ENCODE results near the gene FOXP1. TPM values are rescaled to one million over a fixed set of nuclear protein-coding genes. Genes with fewer than 3 reads are reported as not detected.
A peak's percentile ranks its signal among the peaks of the same experiment; 100 is the strongest.

FOXP1 gene
- total and polyA plus RNA-seq, 2 donors (not counting 1 experiment from before 2014, with no cell fraction given): 91.1 to 508 TPM

- Mint-ChIP-seq H3K4me1 (peaks cover 84% of the 10 kb centered on the region), H3K27me3 (no peaks in the 10 kb centered on the region), H3K27ac (peak overlapping the region; percentile 99), H3K4me3 (peak overlapping the region; percentile 81), H3K9me3 (ENCODE audit: insufficient read depth) (no peaks in the 10 kb centered on the region)
- TF ChIP-seq EZH2 (IDR thresholded peaks at IDR 0.05; ENCODE audit: borderline replicate concordance, insufficient read depth, low read depth, low read length, poor library complexity, severe bottlenecking): no peak
- TF ChIP-seq, protein P1, sequence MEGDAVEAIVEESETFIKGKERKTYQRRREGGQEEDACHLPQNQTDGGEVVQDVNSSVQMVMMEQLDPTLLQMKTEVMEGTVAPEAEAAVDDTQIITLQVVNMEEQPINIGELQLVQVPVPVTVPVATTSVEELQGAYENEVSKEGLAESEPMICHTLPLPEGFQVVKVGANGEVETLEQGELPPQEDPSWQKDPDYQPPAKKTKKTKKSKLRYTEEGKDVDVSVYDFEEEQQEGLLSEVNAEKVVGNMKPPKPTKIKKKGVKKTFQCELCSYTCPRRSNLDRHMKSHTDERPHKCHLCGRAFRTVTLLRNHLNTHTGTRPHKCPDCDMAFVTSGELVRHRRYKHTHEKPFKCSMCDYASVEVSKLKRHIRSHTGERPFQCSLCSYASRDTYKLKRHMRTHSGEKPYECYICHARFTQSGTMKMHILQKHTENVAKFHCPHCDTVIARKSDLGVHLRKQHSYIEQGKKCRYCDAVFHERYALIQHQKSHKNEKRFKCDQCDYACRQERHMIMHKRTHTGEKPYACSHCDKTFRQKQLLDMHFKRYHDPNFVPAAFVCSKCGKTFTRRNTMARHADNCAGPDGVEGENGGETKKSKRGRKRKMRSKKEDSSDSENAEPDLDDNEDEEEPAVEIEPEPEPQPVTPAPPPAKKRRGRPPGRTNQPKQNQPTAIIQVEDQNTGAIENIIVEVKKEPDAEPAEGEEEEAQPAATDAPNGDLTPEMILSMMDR (IDR thresholded peaks at IDR 0.05): no peak
- Histone ChIP-seq H3K27me3 (replicated peaks in 1 of 4; ENCODE audit: control extremely low read depth in 1 of 4, control insufficient read depth in 3 of 4, insufficient read depth in 4 of 4, low read length in 3 of 4) (no peaks in the 10 kb centered on the region), H3K4me2 (replicated peaks; ENCODE audit: low read depth, low read length, poor library complexity, severe bottlenecking) (peak overlapping the region; percentile 75), H3K36me3 (replicated peaks in 1 of 2; ENCODE audit: control extremely low read depth in 1 of 2, control insufficient read depth in 1 of 2, extremely low read depth in 1 of 2, insufficient read depth in 2 of 2, low read length in 1 of 2) (no peaks in the 10 kb centered on the region), H3K4me1 (ENCODE audit: control insufficient read depth in 2 of 2, insufficient read depth in 2 of 2, low read length in 2 of 2) (peaks cover 86% of the 10 kb centered on the region in 2 donors), H4K20me1 (ENCODE audit: control insufficient read depth, insufficient read depth, low read length, poor library complexity, severe bottlenecking) (no peaks in the 10 kb centered on the region), H3K9me3 (ENCODE audit: control extremely low read depth in 1 of 3, control insufficient read depth in 2 of 3, insufficient read depth in 1 of 3, low read length in 2 of 3) (no peaks in the 10 kb centered on the region), H3K4me3 (ENCODE audit: control extremely low read depth in 1 of 5, extremely low read depth in 1 of 5, insufficient read depth in 1 of 5, low read depth in 2 of 5, low read length in 4 of 5) (peak overlapping the region in 4 of 5 experiments; percentile 1 to 32 (median 16)), H3K27ac (ENCODE audit: low read length in 2 of 2) (peak overlapping the region; percentile 98), H3K9ac (ENCODE audit: low read length) (peak overlapping the region; percentile 64), H3K79me2 (ENCODE audit: control insufficient read depth, insufficient read depth, low read length) (peaks cover 84% of the 10 kb centered on the region), H2AFZ (ENCODE audit: insufficient read depth, low read depth, low read length, poor library complexity, severe bottlenecking) (peak overlapping the region; percentile 79)
- DNase-seq: peak; percentile 88
- ATAC-seq (ENCODE audit: low read depth): peak; percentile 90
- ChIA-PET POLR2A (interaction anchor here (0.6 to 3.2 kb wide), 9 partner anchors 19 to 161 kb away, joined by 3 to 16 read pairs (median 5); partner anchors contain the start of gene FOXP1), CTCF (interaction anchor here (0.6 to 1.4 kb wide), 7 partner anchors 22 to 868 kb away, joined by 3 to 6 read pairs (median 3); no protein-coding TSS in a partner anchor)
- intact Hi-C loops (cut with micrococcal nuclease): loop anchor here (1.0 to 5.0 kb wide), 4 partner anchors 22 to 62 kb away; no protein-coding TSS in a partner anchor
- 41% methylated on average over 7 of the region's 12 CpGs for WGBS (ENCODE audit: insufficient coverage)
Measured at GRCh38 chr3:71421820-71422566, 161.5 kb downstream of the FOXP1 start.

DNA sequence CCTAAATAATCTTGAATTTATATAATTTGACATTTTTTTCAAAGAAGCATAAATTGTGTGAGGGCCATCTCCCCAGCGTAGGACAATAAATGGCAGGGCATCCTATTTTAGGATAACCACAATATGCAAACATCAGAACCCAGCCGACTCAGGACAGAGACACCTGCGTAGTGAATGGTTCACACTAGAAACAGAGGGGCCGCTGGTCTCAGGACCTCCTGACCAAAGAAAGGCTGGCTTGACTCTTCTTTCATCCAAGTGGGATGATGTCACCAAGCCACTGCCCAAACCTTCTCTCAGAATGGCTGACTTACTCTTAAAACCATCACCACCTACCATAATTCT, 162.1 kb downstream of the FOXP1 start:
- ATAC-seq (ENCODE audit: low read depth) (peak; percentile 39), DNase-seq (no peak)
- no peaks in the 10 kb centered on the region for H3K36me3 ChIP-seq (replicated peaks in 1 of 2; ENCODE audit: control extremely low read depth in 1 of 2, control insufficient read depth in 1 of 2, extremely low read depth in 1 of 2, insufficient read depth in 2 of 2, low read length in 1 of 2)
- peak overlapping the region; percentile 79 for H2AFZ ChIP-seq (ENCODE audit: insufficient read depth, low read depth, low read length, poor library complexity, severe bottlenecking)
- peaks cover 88 to 89% of the 10 kb centered on the region in 2 donors for H3K4me1 ChIP-seq (ENCODE audit: control insufficient read depth in 2 of 2, insufficient read depth in 2 of 2, low read length in 2 of 2)
- peak overlapping the region; percentile 64 for H3K9ac ChIP-seq (ENCODE audit: low read length)
- WGBS (ENCODE audit: insufficient coverage): 4% methylated on average over 4 of the region's 4 CpGs
- H3K27me3 Mint-ChIP-seq: no peaks in the 10 kb centered on the region
- H3K4me2 ChIP-seq (replicated peaks; ENCODE audit: low read depth, low read length, poor library complexity, severe bottlenecking): peak overlapping the region; percentile 75
- TF ChIP-seq, protein P1 (IDR thresholded peaks at IDR 0.05): no peak
- no peaks in the 10 kb centered on the region for H4K20me1 ChIP-seq (ENCODE audit: control insufficient read depth, insufficient read depth, low read length, poor library complexity, severe bottlenecking)
- H3K4me1 Mint-ChIP-seq: peaks cover 86% of the 10 kb centered on the region
- H3K27ac ChIP-seq (ENCODE audit: low read length in 2 of 2): peak overlapping the region; percentile 98
- H3K4me3 ChIP-seq (ENCODE audit: control extremely low read depth in 1 of 5, extremely low read depth in 1 of 5, insufficient read depth in 1 of 5, low read depth in 2 of 5, low read length in 4 of 5): peak overlapping the region in 4 of 5 experiments; percentile 1 to 32 (median 16)
- peak overlapping the region; percentile 81 for H3K4me3 Mint-ChIP-seq
- H3K27ac Mint-ChIP-seq: peak overlapping the region; percentile 99
- H3K79me2 ChIP-seq (ENCODE audit: control insufficient read depth, insufficient read depth, low read length): peaks cover 86% of the 10 kb centered on the region
- no peaks in the 10 kb centered on the region for H3K9me3 ChIP-seq (ENCODE audit: control extremely low read depth in 1 of 3, control insufficient read depth in 2 of 3, insufficient read depth in 1 of 3, low read length in 2 of 3)
- no peaks in the 10 kb centered on the region for H3K9me3 Mint-ChIP-seq (ENCODE audit: insufficient read depth)
- POLR2A ChIA-PET: interaction anchor here (0.6 to 3.2 kb wide), 9 partner anchors 20 to 161 kb away, joined by 3 to 16 read pairs (median 5); partner anchors contain the start of gene FOXP1
- CTCF ChIA-PET: interaction anchor here (0.8 to 1.3 kb wide), 5 partner anchors 22 to 868 kb away, joined by 3 to 6 read pairs (median 3); no protein-coding TSS in a partner anchor
- no peaks in the 10 kb centered on the region for H3K27me3 ChIP-seq (replicated peaks in 1 of 4; ENCODE audit: control extremely low read depth in 1 of 4, control insufficient read depth in 3 of 4, insufficient read depth in 4 of 4, low read length in 3 of 4)
- intact Hi-C loops (cut with micrococcal nuclease): loop anchor here (5.0 kb wide), 1 partner anchor 36 kb away; no protein-coding TSS in a partner anchor

All from B cell (primary cell).